ENCODE data around the gene KIF2C. TPM values are rescaled to one million over a fixed set of nuclear protein-coding genes. Genes with fewer than 3 reads are reported as not detected.
A peak's percentile ranks its signal among the peaks of the same experiment; 100 is the strongest.
"Not testable (repeated sequence)": the region's sequence is repeated elsewhere in the genome, so short reads cannot be mapped to it uniquely, and the experiment has no call there.

The KIF2C gene
- total RNA-seq, 1 donor from 2014 or later, result 0.87 TPM

- DNase-seq (ENCODE audit: missing footprints) (peak; percentile 33), ATAC-seq (no peak)
- intact Hi-C loops (cut with DNase I), result loop anchor here (10.0 kb wide), 1 partner anchor 781 kb away; the partner anchor contains the start of gene NASP
These were observed 63.9 kb downstream of the KIF2C start for GRCh38 chr1:44803312-44804095.

GRCh38 chr1:44805311-44806024 is 65.8 kb downstream of the KIF2C start:
- ATAC-seq (no peak), DNase-seq (ENCODE audit: missing footprints) (peak; percentile 46)
- intact Hi-C loops (cut with DNase I), result loop anchor here (10.0 kb wide), 1 partner anchor 779 kb away; the partner anchor contains the start of gene NASP

GRCh38 chr1:44806025-44806703 is 66.5 kb downstream of the KIF2C start:
- intact Hi-C loops (cut with DNase I), result loop anchor here (10.0 kb wide), 1 partner anchor 779 kb away; the partner anchor contains the start of gene NASP
- peak; percentile 61 for DNase-seq (ENCODE audit: missing footprints)
- ATAC-seq, result no peak

- no peak for ATAC-seq
- intact Hi-C loops (cut with DNase I), result loop anchor here (10.0 kb wide), 1 partner anchor 778 kb away; the partner anchor contains the start of gene NASP
- no peak for DNase-seq (ENCODE audit: missing footprints)
These were observed 67.2 kb downstream of the KIF2C start, which contains the start of gene DYNLT4 for GRCh38 chr1:44806704-44807363. DYNLT4 (minus strand) TSS chr1:44807351; CDS start chr1:44806668, 683 bp downstream.

- ATAC-seq (peak; percentile 89), DNase-seq (ENCODE audit: missing footprints) (peak; percentile 99)
- intact Hi-C loops (cut with DNase I), result loop anchor here (10.0 kb wide), 1 partner anchor 777 kb away; the partner anchor contains the start of gene NASP
These were observed 67.9 kb downstream of the KIF2C start for GRCh38 chr1:44807364-44808062.

GRCh38 chr1:44808063-44808937 is 68.7 kb downstream of the KIF2C start, which contains the start of gene BTBD19:
BTBD19 (plus strand) TSS chr1:44808523; CDS start chr1:44808821, 298 bp downstream.
- intact Hi-C loops (cut with DNase I), result loop anchor here (10.0 kb wide), 1 partner anchor 777 kb away; the partner anchor contains the start of gene NASP
- peak; percentile 92 for DNase-seq (ENCODE audit: missing footprints)
- peak; percentile 64 for ATAC-seq

- intact Hi-C loops (cut with DNase I), result loop anchor here (10.0 kb wide), 1 partner anchor 776 kb away; the partner anchor contains the start of gene NASP
- ATAC-seq, result no peak
These were observed 69.6 kb downstream of the KIF2C start for GRCh38 chr1:44808938-44809917.

GRCh38 chr1:44810101-44810761 is 70.6 kb downstream of the KIF2C start:
- no peak for ATAC-seq
- peak; percentile 87 for DNase-seq (ENCODE audit: missing footprints)
- intact Hi-C loops (cut with DNase I), result no loop called here

More at GRCh38 chr1:44808938-44809917, 69.6 kb downstream of the KIF2C start:
- peak; percentile 82 for DNase-seq (ENCODE audit: missing footprints)

- intact Hi-C loops (cut with DNase I); ATAC-seq; DNase-seq (ENCODE audit: missing footprints): not testable (repeated sequence)
These were observed 71.1 kb downstream of the KIF2C start for GRCh38 chr1:44810762-44811105.

GRCh38 chr1:44811234-44811633 is 71.6 kb downstream of the KIF2C start:
- no peak for DNase-seq (ENCODE audit: missing footprints)
- intact Hi-C loops (cut with DNase I), result no loop called here
- no peak for ATAC-seq

GRCh38 chr1:44812822-44813543 is 73.3 kb downstream of the KIF2C start:
- ATAC-seq (peak; percentile 6), DNase-seq (ENCODE audit: missing footprints) (no peak)

GRCh38 chr1:44815926-44816325 is 76.3 kb downstream of the KIF2C start:
- intact Hi-C loops (cut with DNase I); ATAC-seq: not testable (repeated sequence)
- DNase-seq (ENCODE audit: missing footprints), result peak; percentile 31

More at GRCh38 chr1:44812822-44813543, 73.3 kb downstream of the KIF2C start:
- intact Hi-C loops (cut with DNase I), result no loop called here

- DNase-seq (ENCODE audit: missing footprints) (no peak), ATAC-seq (no peak)
- intact Hi-C loops (cut with DNase I), result no loop called here
These were observed 77.7 kb downstream of the KIF2C start for GRCh38 chr1:44817307-44817706.
